Measurements from ENCODE around the gene NUP93.

DNA sequence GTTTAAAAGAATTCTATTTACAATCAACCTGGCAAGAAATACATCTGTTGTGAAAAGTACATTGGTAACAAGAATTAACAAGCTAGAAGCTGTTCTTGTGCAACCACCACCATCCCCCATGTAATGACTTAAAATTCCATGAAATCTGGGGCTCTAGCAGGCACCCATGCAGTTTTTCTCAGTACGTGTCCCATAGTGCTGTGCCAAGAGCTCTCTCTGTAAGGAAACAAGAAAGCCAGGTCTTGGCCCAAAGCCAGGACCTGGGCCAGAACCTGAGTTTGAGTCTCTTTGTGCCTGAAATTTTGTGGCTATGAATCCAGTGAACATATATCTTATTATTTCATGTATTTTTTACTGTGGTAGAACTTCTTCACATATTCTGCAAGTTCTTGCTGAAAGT, 46.6 kb downstream of the NUP93 start:
- no peak for TF ChIP-seq EZH2phosphoT487 (IDR thresholded peaks at IDR 0.05; ENCODE audit: borderline replicate concordance, low read depth)
- TF ChIP-seq CTCF (IDR thresholded peaks at IDR 0.05): no peak
- TF ChIP-seq, protein P1, sequence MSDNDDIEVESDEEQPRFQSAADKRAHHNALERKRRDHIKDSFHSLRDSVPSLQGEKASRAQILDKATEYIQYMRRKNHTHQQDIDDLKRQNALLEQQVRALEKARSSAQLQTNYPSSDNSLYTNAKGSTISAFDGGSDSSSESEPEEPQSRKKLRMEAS (IDR thresholded peaks at IDR 0.05; ENCODE audit: low read depth): no peak
- no peak for TF ChIP-seq RFX5 (IDR thresholded peaks at IDR 0.05; ENCODE audit: low read length)
- TF ChIP-seq RAD21 (IDR thresholded peaks at IDR 0.05; ENCODE audit: low read length): no peak
- no peak for TF ChIP-seq USF2 (IDR thresholded peaks at IDR 0.05; ENCODE audit: borderline replicate concordance, low read depth, low read length)
- TF ChIP-seq EP300 (IDR thresholded peaks at IDR 0.05; ENCODE audit: borderline replicate concordance in 1 of 2, low read depth in 1 of 2, low read length in 1 of 2): no peak
- TF ChIP-seq CHD2 (IDR thresholded peaks at IDR 0.05; ENCODE audit: low read length, partially characterized antibody): no peak
- no peak for TF ChIP-seq USF1 (IDR thresholded peaks at IDR 0.05; ENCODE audit: borderline replicate concordance, low read depth)
- no peak for TF ChIP-seq FOXJ3 (CRISPR knock-in tag; IDR thresholded peaks at IDR 0.05)
- no peak for TF ChIP-seq REST (IDR thresholded peaks at IDR 0.05; ENCODE audit: low read depth, low read length)
- TF ChIP-seq POLR2AphosphoS5 (IDR thresholded peaks at IDR 0.05; ENCODE audit: low read depth, low read length): no peak
